HG03354 (cell line): ENCODE measurements around the gene TSNAX.
A peak's percentile ranks its signal among the peaks of the same experiment; 100 is the strongest.

ENCODE experiments used
- ATAC-seq: cut with Tn5 transposase; IDR thresholded peaks from one replicate; pipeline ENCODE4 v1.9.1; 2021; ENCODE audit warnings: mild to moderate bottlenecking; ENCODE audit not compliant: unreplicated experiment, poor library complexity, severe bottlenecking

Gene TSNAX

DNA sequence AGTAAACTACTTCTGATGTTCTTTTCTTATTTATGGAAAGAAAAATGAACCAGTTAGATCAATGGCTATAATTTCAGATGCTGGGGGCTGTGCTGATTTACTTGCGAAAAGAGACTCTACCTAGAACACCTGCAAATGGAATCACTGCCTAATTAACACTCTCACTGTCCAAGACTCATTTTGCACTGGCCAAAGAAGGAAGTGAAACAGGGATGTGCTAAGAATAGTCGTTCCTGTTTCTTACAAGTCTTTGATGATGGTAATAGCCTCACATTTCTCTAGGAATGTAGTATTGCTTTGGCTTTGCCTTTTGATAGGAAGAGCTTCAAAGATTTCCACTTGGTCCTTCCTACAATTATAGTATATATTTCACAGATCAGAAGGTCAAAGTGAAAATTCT, 12.7 kb upstream of the TSNAX start:
- ATAC-seq: peak; percentile 73

DNA sequence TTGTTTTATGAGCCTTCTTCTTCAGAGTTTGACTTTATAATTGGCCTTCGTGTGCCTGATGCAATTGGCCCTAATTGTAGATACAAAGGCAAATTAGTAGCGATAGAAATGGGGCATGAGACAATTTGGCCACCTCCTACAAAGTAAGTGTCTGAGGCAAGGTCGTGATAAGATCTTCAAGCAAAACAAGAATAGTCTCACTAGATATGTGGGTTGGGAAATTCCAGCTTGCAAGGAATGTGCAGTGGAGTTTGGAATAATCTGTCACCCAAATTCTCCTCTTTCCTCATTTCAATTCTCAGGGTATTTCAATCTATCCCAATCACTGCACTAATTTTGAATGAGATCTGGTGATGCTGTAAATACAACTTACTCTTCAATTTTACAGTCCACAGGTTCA, 11.4 kb upstream of the TSNAX start:
- ATAC-seq: no peak

- ATAC-seq: no peak
Measured at GRCh38 chr1:231518485-231519034, 9.9 kb upstream of the TSNAX start.

DNA sequence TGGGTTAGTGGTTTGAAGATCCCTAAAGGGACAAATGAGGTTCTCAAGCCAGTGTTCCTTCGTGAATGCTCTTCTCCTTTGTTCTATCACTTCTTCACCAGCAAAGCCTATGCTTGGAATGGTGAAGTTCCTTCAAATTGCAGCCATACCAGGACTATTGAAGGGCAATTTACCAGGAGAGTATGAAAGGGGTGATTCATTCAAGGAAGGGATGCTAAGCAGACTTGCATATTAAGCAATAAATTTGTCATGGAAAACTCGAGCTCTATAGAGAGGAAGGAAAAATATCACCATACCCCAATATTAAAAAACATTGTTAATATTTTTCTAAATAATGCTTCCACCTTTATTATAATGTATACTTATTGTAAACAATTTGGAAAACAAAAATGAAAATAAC, 9.3 kb upstream of the TSNAX start:
- no peak for ATAC-seq

DNA sequence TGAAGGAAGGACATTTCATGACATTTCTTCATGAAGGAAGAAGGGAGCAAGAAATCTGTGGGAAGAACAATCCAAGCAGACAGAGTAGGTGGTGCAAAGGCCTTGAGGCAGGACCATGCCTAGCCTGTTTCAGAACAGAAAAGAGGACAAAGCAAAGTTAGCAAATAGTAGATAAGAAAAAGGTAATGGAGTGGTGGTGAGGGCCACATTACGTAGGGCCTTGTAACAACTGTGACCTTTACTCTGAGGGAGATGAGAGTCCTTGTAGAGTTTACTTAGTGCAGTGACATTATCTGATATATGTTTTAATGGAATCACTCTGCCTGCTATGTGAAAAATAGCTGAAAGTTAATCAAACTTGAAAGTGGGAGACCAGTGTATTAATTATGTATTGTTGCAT, 6.4 kb upstream of the TSNAX start:
- no peak for ATAC-seq

GRCh38 chr1:231522931-231523642, 5.4 kb upstream of the TSNAX start:
- no peak for ATAC-seq

DNA sequence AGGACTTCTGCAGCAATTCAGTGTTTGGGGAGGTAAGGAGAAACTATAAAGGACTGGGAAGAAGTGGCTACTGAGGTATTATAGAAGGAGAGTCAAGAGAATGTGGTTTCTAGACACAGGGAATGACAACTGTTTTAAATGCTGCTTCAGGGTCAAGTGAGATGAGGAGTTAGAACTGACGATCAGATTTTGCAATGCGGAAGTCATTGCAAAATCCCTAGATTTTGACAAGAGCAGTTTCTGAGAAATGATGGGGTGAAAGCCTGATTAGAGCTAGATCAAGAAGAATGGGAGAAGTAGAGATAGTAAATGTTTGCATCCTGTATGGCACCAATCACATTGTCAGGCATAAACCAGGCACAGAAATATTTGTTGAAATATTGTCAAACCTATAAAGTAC, 4.7 kb upstream of the TSNAX start:
- no peak for ATAC-seq

DNA sequence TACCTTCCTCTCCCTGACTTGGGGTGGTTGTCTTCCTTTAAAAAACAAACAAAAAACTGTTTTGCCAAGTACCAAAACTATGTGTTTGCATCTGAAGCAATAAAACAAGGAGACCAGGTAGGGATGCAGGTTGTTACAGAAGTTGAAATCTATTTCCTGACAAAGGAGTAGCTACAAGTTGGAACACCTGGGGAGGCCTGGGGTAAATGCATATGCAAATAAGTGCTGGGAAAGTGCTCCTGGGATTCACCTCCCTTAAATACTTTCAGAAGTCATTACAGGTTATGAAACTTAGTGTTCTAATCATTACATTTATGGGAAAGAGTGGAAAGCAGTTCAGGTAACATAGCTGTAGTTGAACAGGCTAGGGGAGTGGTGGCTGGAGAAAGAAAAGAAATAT, 1.9 kb upstream of the TSNAX start:
- ATAC-seq: no peak

GRCh38 chr1:231527586-231528171, 790 bp upstream of the TSNAX start:
- ATAC-seq: peak; percentile 37

- ATAC-seq: no peak
Measured at GRCh38 chr1:231533240-231533639, 4.8 kb downstream of the TSNAX start.

DNA sequence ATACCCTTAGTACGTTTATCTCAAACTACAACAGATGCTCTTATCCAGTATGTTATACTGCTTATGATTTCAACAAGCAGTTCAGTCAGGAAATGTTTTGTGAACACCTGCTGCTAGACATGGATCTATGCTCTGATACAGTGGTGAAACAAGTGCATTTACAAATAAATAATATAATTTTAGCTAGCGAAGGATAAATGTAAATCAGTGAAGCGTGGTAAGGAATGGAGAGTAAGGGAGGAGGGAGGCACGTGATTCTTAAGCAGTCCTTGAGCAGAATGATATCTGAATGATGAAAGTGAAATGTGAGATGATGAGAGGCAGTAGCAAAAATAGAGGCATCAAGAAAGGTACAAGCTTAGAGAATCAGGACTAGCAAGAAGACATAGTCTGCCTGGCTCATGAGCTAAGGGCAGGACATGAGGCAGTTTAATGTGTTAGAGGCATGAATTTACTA, 6.3 kb downstream of the TSNAX start:
- ATAC-seq: no peak

DNA sequence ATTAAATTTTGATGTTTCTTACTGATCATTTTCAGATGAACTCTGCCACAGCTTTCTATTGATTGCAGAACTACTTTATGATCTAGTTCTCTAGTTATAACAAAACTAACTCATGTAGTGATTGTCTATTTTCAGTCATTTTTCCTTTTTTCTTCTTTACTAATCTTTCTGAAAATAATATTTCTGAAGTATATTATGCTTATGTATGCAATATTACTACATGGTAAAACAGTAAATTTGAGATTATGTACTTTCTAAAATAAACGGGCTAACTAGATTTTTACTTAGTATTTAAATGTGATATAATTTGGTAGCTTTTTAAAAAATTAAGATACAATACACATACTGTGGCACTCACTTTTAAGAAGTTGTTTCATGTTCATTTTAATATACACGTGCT, 7.6 kb downstream of the TSNAX start:
- no peak for ATAC-seq

GRCh38 chr1:231540847-231541246, 12.4 kb downstream of the TSNAX start:
- ATAC-seq: no peak

DNA sequence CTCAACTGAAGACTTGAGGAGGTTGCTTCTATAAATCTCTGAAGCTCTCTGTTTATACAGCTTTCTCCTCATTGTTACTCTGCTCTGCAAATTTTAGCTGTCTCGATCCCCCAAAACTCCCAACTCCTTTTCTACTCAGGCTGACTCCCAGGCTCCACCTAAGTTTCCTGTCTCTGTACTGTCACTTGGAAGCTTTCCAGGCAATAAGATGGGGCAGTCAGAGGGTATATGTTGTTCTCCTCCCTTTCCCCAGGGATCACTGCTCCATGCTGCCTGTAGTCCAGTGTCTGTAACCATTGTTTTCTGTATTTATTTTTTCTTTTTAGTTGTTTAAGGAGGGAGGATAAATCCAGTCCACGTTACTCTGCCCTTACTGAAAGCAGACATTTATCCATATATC, 13.4 kb downstream of the TSNAX start:
- ATAC-seq: no peak

- no peak for ATAC-seq
Measured at GRCh38 chr1:231544943-231545592, 16.6 kb downstream of the TSNAX start.

GRCh38 chr1:231546693-231547092, 18.2 kb downstream of the TSNAX start:
- no peak for ATAC-seq

GRCh38 chr1:231549733-231550447, 21.4 kb downstream of the TSNAX start:
- peak; percentile 8 for ATAC-seq

DNA sequence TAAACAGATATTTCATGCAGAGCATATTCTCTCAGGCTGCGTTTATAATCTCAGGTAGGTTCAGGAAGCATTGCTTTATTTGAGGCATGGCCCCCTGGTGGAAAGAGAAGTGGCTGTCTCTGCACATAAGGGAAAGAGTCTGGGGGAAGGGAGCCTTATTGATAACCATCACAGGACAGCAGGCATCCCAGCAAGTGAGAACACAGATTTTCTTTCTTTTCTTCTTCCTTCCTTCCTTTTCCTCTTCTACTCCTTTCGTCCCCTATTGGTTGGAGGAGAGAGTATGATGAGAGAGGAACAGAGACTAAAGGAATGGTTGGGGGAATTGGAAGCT, 21.9 kb downstream of the TSNAX start:
- ATAC-seq: peak; percentile 72

- ATAC-seq: no peak
Measured at GRCh38 chr1:231553320-231553719, 24.9 kb downstream of the TSNAX start.

- ATAC-seq: no peak
Measured at GRCh38 chr1:231554969-231555368, 26.5 kb downstream of the TSNAX start.
